ENCODE data around the gene SARS1.
A peak's percentile ranks its signal among the peaks of the same experiment; 100 is the strongest.

The SARS1 gene

DNA sequence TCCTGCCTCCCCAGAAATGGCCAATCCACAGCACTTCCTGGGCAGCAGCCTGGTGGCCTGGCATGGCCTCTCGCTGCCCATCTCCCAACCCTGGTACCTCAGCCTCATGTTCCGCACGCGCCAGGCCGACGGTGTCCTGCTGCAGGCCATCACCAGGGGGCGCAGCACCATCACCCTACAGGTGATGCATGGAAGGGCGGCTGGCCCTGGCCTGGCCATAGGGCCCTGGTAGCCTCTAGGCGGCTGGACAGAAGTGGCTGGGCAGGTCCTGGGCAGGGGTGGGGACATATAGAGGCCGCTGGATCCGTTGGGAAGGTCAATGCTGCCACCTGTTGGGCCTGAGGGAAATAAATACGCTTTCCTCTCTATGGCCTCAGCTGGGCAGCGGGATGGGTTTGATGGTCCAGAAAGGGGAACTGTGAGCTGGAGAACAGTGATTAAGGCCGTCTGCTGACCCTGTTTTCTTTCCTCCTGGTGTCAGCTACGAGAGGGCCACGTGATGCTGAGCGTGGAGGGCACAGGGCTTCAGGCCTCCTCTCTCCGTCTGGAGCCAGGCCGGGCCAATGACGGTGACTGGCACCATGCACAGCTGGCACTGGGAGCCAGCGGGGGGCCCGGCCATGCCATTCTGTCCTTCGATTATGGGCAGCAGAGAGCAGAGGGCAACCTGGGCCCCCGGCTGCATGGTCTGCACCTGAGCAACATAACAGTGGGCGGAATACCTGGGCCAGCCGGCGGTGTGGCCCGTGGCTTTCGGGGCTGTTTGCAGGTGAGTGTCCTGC lies 50.1 kb downstream of the SARS1 start:
- DNase-seq, result peak; percentile 57

DNA sequence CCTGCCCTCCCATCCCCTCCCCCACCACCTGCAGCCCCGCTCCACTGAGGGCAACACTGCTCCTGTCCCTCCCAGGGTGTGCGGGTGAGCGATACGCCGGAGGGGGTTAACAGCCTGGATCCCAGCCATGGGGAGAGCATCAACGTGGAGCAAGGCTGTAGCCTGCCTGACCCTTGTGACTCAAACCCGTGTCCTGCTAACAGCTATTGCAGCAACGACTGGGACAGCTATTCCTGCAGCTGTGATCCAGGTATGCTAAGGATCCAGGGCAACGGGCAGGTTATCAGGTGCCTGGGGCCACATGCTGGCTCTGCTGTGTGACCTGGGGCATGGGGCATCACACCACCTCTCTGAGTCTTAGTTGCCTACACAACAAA lies 50.6 kb downstream of the SARS1 start:
- no peak for DNase-seq

DNA sequence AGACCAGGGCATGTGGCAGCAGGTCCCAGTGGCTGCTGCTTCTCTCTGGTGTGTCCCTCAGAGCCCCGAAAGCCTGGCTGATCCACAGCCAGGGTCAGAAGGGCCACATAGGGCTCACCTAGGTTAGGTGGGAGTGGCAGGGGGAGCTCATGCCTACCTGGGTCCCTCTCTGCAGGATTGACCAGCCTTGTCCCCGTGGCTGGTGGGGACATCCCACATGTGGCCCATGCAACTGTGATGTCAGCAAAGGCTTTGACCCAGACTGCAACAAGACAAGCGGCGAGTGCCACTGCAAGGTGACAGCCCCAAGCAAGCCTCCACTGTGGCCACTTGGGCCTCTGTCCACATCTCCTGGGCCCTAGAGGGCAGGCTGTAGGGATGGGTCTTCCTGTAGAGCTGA lies 51.3 kb downstream of the SARS1 start:
- DNase-seq, result no peak

DNA sequence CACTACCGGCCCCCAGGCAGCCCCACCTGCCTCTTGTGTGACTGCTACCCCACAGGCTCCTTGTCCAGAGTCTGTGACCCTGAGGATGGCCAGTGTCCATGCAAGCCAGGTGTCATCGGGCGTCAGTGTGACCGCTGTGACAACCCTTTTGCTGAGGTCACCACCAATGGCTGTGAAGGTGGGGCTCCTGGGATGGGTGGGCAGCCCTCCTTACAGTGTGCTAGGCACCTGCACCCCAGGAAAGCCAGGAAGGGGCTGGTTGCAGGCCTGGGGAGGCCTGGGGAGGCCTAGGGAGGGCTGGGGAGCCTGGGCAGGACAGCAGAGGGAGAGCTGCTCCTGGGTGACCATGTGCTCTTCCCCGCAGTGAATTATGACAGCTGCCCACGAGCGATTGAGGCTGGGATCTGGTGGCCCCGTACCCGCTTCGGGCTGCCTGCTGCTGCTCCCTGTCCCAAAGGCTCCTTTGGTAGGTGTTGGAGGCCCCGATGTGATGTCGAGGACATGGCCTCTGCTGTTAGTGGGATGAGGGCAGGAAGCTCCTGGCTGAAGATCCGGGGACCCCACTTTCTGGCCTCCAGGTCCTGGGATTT lies 52.1 kb downstream of the SARS1 start:
- no peak for DNase-seq

DNA sequence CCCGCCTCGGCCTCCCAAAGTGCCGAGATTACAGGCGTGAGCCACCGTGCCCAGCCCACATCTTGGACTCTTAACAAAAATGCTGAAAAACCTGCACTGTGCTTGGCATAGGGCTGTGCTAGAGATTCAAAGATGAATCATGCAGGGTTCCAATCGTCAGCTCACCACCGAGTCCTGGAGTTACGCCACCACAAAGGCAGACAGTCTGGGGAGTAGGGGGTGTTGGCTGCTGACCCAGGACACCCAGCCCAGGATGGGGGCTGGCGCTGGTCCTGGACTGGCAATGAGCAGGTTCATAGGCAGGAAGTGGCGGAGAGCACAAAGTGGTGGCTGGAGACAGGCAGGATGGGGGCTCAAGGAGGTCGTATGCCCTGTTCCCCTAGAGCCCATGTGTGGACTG lies 53.2 kb downstream of the SARS1 start:
- DNase-seq, result no peak

DNA sequence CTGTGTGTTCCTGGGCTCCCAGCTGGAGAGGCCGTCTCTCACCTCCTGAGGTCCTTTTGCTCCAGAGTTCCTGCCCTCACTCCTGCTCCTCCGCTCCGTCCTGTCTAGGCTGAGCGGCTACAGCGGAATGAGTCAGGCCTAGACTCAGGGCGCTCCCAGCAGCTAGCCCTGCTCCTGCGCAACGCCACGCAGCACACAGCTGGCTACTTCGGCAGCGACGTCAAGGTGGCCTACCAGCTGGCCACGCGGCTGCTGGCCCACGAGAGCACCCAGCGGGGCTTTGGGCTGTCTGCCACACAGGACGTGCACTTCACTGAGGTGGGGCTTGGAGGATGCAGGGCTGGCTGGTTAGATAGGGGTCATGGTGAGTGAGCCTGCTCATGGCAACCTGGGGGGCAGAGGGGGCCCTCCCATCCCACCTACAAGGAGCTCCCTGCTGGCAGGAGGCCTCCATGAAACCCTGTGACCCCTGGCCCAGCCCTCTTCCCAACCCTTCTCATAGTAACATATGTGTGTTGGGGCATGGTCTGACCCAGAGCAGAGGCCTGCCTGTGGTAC lies 54.1 kb downstream of the SARS1 start:
- no peak for DNase-seq

DNA sequence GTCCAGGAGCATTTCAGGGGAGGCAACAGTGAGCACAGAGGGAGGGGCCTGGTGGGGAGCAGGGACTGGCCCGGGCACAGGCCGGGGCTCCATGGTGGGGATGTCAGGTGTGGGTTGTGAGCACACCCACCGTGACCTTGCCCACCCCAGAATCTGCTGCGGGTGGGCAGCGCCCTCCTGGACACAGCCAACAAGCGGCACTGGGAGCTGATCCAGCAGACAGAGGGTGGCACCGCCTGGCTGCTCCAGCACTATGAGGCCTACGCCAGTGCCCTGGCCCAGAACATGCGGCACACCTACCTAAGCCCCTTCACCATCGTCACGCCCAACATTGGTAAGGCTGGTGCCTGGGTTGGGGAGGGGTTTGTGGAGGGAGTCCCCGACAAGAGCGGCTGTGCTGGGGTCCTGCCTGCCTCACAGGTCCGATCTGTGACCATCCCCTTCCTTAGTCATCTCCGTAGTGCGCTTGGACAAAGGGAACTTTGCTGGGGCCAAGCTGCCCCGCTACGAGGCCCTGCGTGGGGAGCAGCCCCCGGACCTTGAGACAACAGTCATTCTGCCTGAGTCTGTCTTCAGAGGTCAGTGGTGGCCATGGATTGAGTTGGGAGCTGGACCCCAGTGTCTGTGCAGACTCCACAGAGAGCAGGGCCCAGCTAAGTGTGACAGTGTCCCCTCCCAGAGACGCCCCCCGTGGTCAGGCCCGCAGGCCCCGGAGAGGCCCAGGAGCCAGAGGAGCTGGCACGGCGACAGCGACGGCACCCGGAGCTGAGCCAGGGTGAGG lies 54.9 kb downstream of the SARS1 start:
- no peak for DNase-seq

DNA sequence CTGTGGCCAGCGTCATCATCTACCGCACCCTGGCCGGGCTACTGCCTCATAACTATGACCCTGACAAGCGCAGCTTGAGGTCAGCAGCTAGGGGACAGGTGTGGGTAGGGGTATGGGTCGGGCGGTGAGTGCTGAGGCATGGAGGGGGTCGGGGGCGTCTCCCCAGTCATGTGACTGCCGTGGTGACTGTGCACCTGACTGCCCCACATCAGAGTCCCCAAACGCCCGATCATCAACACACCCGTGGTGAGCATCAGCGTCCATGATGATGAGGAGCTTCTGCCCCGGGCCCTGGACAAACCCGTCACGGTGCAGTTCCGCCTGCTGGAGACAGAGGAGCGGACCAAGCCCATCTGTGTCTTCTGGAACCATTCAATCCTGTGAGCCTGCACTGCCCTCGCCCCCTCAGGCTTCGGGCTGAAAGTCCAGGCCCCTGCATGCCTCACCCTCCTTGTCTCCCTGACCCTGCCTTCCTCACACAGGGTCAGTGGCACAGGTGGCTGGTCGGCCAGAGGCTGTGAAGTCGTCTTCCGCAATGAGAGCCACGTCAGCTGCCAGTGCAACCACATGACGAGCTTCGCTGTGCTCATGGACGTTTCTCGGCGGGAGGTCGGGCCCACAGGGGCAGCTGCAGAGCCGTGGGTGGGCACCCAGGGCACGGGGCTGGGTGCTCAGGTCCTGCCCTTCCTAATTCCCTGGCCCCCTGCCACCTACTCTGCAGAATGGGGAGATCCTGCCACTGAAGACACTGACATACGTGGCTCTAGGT lies 55.7 kb downstream of the SARS1 start:
- DNase-seq, result no peak

DNA sequence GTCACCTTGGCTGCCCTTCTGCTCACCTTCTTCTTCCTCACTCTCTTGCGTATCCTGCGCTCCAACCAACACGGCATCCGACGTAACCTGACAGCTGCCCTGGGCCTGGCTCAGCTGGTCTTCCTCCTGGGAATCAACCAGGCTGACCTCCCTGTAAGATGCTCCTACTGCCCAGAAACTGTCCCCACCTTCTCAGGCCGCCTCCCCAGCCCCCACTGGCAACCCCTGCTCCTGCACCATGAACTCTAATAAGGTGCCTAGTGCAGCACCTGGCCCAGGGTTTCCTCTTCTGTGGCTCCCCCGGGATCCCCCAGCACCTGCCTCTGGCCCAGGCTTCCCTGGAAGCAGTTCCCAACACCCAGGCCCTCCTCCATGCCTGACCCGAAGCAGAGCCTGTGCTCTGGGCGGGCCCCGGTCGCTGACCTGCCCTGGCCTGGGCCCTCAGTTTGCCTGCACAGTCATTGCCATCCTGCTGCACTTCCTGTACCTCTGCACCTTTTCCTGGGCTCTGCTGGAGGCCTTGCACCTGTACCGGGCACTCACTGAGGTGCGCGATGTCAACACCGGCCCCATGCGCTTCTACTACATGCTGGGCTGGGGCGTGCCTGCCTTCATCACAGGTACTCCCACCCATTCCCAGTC lies 56.4 kb downstream of the SARS1 start:
- no peak for DNase-seq

DNA sequence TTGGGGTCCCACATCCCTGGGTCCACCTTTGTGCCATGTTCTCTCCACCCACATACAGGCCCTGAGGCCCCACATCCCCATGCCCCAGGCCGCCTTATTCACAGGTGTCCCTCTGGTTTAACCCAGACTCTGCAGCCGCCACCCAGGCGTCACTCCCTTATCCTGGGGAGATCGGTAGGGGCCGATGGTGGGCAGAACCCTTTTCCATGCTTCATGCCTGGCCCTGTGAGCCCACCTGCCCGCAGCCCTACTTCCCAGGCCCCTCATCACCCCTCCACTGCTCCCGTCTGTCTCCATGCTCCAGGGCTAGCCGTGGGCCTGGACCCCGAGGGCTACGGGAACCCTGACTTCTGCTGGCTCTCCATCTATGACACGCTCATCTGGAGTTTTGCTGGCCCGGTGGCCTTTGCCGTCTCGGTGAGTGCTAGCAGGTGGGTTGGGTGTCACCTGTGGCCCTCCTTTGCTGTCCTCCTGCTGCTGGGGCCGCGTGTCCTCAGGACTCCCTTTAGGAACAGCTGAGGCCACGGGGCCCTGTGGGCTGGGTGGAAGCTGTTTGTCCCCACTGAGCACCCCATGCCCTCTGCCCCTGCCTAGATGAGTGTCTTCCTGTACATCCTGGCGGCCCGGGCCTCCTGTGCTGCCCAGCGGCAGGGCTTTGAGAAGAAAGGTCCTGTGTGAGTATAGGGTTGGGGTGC lies 57.1 kb downstream of the SARS1 start:
- DNase-seq, result no peak

DNA sequence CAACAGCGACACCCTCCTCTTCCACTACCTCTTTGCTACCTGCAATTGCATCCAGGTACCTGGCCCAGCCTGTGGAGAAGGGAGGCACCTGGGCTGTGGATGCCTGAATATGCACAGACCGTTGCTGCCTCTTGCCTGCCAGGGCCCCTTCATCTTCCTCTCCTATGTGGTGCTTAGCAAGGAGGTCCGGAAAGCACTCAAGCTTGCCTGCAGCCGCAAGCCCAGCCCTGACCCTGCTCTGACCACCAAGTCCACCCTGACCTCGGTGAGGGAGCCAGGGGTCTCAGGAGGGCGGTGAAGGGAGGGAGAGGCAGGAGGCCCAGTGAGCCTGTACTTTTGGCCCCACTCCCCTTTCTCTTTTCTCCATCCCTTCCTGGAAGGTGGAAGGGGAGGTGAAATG lies 57.7 kb downstream of the SARS1 start:
- no peak for DNase-seq

DNA sequence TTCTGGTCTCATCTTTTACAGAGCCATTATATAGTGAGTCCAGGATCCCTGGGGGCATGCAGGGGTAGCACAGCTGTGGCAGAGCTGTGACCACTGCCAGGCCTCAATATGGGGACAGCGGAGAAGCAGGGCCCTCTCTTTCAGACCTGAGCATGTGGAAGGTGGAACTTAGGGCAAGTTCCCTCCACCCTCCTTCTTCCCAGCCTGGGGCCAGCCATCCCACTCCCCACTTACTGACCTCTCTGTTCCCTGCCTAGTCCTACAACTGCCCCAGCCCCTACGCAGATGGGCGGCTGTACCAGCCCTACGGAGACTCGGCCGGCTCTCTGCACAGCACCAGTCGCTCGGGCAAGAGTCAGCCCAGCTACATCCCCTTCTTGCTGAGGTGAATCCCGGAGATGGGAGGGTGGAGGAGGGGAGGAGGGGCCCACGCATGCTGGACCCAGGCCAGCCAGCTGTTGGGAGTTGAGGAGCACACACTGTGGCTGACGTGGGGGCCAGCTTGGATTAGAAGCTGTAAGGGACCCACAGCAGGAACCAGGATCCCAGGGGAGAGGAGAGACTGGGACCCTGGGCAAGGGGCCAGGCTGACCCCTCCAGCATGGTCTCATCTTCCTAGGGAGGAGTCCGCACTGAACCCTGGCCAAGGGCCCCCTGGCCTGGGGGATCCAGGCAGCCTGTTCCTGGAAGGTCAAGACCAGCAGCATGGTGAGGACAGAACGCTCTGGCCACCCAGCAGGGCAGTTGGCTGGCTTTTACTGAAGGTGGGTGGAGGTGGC lies 58.5 kb downstream of the SARS1 start:
- no peak for DNase-seq

DNA sequence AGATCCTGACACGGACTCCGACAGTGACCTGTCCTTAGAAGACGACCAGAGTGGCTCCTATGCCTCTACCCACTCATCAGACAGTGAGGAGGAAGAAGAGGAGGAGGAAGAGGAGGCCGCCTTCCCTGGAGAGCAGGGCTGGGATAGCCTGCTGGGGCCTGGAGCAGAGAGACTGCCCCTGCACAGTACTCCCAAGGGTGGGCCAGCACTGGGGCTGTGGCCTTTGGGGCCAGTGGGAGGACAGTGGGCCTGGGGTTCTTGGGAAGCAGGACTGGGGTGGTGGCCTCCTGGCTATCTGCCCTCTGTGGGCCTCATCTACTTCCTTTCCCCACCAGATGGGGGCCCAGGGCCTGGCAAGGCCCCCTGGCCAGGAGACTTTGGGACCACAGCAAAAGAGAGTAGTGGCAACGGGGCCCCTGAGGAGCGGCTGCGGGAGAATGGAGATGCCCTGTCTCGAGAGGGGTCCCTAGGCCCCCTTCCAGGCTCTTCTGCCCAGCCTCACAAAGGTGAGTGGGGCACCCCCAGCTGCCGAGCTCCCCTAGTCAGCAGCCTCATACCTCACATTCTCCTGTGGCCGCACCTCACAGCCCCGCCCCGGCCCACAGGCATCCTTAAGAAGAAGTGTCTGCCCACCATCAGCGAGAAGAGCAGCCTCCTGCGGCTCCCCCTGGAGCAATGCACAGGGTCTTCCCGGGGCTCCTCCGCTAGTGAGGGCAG lies 59.3 kb downstream of the SARS1 start:
- DNase-seq, result no peak

DNA sequence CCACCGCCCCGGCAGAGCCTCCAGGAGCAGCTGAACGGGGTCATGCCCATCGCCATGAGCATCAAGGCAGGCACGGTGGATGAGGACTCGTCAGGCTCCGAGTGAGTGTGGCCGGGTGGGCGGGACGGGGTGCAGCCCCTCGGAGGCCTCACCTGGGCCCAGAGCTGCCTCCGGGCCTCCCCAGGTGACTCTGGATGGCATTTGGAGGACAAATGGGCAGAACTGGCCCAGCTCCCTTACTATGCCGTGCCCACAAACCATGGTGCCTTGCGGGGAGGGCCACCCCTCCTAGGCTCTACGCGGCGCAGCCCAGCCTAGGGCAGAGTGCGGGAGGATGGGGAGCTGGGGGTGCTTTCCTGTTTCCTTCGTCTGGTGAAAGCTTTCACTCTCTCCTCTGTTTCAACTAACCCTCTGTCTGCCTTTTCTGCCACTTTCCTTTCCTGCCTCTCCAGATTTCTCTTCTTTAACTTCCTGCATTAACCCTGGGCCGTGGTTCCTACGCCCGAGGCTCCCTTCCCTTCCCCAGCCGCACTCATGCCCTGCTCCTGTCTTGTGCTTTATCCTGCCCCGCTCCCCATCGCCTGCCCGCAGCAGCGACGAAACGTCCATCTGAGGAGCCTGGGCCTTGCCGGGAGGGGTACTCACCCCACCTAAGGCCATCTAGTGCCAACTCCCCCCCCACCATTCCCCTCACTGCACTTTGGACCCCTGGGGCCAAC lies 60.0 kb downstream of the SARS1 start:
- no peak for DNase-seq

DNA sequence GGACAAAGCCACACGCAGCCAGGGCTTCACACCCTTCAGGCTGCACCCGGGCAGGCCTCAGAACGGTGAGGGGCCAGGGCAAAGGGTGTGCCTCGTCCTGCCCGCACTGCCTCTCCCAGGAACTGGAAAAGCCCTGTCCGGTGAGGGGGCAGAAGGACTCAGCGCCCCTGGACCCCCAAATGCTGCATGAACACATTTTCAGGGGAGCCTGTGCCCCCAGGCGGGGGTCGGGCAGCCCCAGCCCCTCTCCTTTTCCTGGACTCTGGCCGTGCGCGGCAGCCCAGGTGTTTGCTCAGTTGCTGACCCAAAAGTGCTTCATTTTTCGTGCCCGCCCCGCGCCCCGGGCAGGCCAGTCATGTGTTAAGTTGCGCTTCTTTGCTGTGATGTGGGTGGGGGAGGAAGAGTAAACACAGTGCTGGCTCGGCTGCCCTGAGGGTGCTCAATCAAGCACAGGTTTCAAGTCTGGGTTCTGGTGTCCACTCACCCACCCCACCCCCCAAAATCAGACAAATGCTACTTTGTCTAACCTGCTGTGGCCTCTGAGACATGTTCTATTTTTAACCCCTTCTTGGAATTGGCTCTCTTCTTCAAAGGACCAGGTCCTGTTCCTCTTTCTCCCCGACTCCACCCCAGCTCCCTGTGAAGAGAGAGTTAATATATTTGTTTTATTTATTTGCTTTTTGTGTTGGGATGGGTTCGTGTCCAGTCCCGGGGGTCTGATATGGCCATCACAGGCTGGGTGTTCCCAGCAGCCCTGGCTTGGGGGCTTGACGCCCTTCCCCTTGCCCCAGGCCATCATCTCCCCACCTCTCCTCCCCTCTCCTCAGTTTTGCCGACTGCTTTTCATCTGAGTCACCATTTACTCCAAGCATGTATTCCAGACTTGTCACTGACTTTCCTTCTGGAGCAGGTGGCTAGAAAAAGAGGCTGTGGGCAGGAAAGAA lies 61.1 kb downstream of the SARS1 start:
- no peak for DNase-seq

DNA sequence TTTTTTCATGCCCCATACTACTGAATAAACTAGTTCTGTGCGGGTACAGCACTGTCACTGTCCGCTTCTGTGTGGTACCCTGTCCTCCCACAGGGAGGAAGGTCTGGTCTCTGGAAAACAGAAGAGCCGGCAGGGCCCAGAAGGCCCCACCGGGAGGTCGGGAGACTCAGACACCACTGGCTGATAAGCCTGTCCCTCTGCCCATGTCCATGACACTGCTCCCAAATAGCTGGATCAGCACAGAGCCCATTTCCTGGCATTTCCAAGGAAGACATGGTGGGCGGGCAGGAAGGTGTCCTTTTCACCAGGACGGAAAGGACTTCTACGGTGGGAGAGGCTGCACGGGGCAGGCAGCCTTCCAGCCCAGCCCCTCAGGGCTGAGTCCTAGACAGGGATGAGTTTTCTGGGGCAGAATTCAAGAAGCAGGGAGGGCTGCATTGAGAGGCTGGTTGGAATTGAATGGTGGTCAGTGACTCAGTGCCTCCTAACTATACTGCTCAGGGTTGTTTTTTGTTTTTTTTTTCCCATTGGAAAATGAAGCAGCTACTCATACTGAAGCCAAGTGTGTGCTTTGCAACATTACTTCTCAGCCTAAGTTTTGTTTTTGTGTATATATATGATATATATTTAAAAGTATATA lies 62.1 kb downstream of the SARS1 start:
- DNase-seq, result no peak

DNA sequence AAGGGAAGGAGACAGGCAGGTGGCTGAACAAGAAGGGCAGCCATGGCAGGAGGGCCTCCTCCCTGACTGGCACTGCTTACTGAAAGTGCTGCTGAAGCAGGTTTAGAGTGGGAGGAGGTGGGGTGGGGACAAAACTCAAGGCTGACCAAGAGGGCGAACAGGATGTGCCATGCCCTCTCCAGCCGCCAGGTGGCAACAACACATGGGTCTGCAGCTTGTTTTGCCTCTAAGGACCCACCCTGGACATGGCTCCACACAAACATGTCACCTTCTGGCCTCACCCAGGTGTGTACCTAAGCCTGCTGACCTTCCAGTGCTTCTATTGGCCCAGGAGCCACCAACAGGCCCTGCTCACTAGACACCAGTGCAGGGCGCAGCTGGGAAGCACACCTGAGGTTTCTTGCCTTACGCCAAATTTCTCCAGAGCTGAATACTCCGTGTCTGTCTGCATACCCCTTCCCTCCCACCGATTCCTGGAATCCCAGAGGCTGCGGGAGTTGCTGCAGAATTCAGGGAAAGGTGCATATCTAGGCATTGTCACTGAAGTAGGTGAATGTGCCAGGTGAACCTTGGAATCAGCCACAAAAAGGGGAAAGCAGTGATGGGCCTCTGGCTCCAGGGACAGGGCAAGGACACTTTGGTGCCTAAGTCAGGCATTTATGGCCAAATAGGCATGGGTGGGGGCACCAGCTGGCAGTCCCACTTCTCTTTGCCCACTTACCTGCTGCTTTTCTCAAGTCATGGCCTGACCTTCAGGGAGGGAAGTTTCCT lies 63.9 kb downstream of the SARS1 start:
- peak; percentile 54 for DNase-seq
